Fibroblast of peridontal ligament (primary cell): Measurements from ENCODE around the gene EYA4.

Source experiments
- DNase-seq: peaks from one replicate; pipeline ENCODE4 v3.0.0-alpha.2; 2010; ENCODE audit errors: extremely low read depth

Gene EYA4

DNA sequence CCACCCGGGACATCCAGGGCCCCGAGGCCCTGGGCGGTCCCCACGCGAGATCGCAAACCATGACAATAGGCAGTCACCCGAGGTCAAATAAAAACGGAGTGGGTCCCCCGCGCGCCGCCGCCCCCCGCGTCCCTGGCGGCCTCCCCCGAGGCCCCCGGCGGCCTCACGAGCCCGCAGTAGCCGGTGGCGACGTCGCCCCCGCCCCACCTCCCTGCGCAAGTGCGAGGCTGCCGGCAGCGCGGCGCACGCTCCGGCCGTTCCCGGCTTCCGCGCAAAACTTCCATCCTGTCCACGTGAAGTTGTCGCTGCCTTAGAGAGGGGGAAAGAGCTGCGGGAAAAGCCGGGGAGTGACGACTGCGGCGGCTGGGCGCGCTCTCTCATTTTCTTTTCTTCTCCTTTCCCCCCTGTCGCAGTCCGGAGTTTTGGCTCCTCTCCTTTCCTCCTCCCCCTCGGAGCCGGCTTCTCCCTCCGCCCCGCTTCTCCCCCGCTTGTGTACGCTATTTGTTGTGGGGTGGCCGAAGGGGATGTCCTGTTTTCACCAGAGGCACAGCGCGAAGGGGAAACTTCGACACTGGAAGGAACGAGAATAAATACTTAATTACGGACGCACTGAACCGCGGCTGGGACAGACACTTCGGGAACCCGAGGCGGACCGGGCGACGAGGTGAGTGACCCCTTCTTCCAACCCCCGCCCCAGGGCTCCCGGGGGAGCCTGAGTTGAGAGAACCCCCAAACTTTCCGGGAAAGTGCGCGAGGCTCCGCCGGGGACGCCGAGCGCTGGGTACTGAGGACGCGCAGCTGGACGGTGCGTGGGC, at the start of gene EYA4:
TSS of gene EYA4 (plus strand) at position 272 of the 815 bp plus-strand sequence. CDS start 33,424 bp downstream, outside the sequence.
- peak; percentile 26 for DNase-seq

DNA sequence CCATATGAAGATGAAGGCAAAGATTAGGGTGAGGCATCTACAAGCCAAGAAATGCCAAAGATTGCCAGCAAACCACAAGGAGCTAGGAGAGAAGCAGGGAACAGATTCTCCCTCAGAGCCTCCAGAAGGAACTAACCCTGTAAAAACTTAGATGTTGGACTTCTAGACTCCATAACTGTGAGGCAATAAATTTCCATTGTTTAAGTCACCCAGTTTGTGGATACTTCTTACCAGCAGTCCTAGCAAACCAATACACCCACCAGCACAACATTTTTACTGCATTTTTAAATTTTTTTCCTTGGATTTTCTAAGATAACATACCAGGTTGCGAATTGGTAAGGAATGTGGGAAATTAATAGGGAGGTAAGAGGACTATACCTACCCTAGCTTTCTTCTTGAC, 47.8 kb upstream of the EYA4 start:
- DNase-seq = no peak

GRCh38 chr6:133198725-133199124, 42.4 kb upstream of the EYA4 start:
- DNase-seq = no peak

- no peak for DNase-seq
These were observed 39.9 kb upstream of the EYA4 start for GRCh38 chr6:133201231-133201630.

DNA sequence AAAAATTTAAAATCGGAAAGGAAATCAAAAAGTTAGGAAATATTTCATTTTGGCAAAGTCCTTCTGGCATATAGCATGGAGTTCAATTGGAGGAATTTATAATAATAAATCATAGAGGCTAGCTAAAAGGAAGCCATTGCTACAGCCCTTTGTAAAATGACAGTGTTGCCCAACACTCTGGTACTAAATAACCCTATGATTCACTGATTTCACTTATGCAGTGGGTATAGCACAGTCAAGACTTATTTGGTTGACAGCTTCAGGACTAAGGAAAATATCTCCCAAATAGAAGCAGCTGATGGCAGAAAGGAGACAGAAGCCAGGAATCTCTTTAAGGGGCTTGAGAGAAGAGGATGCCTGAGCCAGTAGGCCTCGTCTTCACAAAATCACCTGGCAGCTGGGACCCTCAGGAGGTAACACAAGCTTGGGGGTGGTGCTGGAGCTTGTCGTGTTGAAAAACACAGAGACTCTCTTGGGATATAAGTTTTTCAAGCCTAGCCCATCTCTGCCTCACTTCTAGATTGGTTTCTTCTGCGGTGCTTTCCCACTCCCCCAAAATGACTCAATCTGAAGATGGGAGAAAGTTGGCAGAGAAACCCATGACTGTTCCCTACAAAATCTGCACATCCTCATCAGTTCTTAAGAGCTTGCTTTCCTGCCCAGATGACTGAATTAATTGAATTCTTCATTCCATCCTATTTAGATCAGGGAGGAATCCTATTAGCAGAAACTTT, 38.4 kb upstream of the EYA4 start:
- DNase-seq = no peak

GRCh38 chr6:133203344-133203697, 37.8 kb upstream of the EYA4 start:
- DNase-seq = no peak

DNA sequence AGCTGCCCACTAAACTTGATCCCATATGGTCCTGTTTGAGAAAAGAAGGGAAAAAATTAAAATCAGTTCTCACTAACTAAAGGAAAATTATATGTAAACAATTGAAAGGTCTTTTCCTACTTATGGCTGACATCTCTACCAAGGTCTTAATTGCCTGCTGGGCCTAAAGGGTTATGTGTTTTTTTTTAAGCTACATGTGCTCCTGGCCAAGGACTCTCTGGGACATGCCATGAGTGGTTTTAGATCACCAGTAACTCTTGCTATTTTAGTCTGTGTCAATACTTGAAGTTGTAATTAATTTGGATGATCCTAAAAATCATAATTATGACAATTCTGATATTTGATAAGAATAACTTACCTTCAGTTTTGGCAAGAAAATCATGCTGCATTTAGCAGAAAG, 35.9 kb upstream of the EYA4 start:
- no peak for DNase-seq

GRCh38 chr6:133206942-133207341, 34.2 kb upstream of the EYA4 start:
- DNase-seq = no peak

DNA sequence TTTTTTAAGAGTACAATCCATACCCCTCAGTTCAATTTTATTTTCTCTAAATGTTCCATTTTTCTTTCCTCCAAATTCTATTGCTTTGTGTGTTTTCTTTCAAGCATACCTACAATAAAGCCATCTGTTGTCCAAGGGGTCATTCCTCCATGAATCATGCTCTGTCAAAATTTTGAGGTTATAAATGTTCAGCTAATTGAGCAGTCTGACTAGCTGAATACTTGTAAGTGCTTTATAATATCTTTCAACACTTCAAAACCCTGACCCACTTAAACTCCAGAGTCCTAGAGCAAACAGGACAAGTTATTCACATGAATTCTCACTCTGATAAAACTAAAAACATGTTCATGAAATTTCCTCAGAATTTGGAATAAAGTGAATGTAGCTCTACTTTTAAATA, 33.4 kb upstream of the EYA4 start:
- DNase-seq = no peak

GRCh38 chr6:133208183-133208755, 32.9 kb upstream of the EYA4 start:
- peak; percentile 77 for DNase-seq

DNA sequence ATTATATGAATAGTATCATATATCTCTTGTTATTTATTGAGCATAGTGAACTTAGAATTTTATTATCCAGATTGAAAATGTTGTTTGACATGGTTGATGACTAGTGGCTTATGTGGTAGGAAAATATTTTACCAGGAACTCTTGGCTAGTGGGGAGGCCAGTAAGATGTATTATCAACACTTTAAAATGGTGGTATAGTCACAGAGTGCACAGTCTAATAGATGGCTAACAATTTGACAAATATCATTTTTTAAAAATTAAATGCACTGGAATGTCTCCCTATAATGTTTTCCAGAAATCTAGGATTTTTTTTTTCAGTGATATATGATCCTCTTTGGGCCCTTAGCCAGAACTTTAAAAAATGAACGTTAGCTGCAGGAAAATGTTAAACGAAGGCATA, 26.9 kb upstream of the EYA4 start:
- DNase-seq = no peak

DNA sequence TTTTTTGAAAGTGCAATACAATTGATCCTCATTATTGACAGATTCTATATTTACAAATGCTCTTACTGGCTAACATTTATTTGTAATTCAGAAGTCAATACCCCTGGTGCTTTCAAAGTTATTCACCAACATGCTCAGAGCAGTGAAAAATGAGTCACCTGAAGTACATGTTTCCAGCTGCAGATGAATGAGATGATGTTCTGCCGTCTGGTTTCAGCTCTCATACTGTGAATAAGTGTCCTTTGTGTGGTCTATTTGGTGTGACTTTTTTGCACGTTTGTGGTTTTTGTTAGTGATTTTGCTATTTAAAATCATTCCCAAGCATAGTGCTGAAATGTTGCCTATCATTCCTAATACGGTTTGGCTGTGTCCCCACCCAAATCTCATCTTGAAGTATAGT, 22.3 kb upstream of the EYA4 start:
- DNase-seq = no peak

DNA sequence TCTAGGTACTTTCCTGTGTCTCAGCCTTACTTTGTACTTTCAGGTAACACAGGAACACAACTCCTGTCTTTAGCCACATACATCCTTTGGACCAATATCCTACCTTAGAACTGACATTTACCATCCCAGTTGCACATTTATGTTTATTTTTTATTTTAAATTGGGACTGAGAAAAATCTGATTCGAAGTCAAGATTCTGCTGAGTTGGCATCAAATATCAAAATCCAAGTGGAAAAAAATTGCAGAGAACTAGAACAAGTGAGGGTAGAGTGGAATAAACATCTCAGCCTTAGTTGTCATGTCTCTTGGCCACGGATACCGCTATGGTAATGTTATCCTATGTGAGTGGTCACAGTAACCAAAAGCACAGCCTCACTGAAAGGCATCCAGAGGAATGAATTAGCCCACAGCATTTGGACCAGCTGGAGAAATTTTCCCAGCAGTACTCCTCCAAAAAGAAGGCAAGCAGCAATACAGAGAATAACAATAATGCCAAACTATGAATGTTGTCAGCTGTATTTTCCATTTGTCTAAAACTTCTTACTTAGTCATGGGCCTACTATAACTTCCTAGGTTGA, 17.6 kb upstream of the EYA4 start:
- peak; percentile 60 for DNase-seq

- no peak for DNase-seq
These were observed 15.6 kb upstream of the EYA4 start for GRCh38 chr6:133225560-133225959.

DNA sequence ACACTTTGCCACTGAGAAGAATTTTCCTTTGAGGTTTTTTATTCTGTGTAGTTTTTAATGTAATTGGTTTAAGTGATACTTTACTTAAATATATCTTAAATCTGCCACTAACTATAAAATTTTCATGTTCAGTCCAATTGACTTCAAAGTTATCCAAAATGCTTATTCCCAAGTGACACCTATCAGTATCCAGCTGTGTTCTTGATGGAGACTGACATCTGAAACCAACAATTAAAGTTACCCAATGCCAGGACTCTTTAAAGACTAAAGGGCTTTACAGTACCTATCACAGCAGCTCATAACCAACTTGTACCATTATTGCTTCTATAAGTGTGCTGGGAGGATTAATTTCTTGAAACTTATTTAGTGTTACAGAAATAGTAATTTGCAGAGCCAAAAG, 13.8 kb upstream of the EYA4 start:
- no peak for DNase-seq

- no peak for DNase-seq
These were observed 11.1 kb upstream of the EYA4 start for GRCh38 chr6:133230052-133230451.

GRCh38 chr6:133235221-133235620, 5.9 kb upstream of the EYA4 start:
- DNase-seq = no peak

GRCh38 chr6:133236932-133237331, 4.2 kb upstream of the EYA4 start:
- peak; percentile 91 for DNase-seq

DNA sequence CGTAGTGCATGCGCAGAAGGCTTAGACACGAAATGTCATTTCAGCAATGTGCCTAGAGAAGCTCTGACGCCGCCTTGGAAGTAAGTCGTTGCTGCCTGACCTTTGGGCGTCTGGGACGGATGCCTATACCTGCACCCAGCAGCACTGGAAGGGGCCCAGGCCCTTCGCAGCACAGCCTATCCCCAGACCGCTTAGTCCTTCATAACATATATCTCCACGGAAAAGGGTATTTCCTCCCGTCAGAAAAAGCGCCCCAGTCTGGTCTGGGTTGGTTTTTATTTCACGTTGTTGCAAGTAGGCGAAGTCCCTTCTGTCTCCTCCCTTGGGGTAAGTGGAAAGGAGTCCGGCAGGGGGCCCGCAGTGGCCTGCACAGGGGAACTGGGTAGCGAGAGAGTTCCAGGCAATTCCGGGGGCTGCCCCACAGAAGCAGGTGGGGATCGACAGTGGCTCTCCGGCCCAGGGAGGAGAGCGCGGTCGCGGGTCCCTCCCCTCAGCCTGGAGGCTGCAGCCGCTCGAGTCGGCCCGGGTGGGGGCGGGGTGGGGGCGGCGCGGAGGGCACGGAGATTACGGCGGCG, 559 bp upstream of the EYA4 start:
- DNase-seq = no peak

DNA sequence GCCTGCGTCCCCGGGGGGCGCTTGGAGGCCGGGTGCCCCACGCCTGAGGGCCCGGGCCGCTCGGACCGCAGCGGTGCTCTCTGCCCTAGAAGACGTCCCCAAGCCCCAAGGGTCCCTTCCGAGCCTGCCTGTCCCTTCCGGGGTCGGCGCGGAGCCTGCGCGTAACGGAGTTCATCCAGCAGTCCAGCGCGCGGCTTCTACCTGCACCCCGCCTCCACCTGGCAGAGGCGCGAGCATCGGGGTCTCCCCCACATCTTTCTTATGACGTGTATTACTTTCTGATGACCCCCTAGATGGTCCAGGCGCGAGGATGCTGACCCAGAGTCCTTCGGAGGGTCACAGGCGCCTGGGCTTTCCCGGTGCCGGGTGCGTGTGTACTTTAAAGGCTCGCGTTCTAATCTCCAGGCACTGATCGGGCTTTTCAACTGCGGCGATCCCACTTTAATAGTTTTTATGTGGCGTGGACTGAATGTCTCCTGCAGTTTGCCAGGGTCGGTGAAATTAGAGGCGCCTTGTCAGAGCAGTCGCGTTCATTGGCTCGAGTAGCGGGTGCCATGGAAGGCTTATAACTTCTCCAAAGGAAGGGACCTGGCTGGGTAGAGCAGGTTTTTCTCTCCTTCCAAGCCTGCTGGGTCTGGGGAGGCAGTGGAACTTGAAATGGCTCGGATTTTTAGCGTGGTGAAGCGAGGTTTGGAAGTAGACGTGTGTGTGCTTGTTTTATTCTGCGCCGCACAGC, 912 bp downstream of the EYA4 start:
- peak; percentile 48 for DNase-seq
